Measurements from ENCODE around the gene ITPRIP.

DNA sequence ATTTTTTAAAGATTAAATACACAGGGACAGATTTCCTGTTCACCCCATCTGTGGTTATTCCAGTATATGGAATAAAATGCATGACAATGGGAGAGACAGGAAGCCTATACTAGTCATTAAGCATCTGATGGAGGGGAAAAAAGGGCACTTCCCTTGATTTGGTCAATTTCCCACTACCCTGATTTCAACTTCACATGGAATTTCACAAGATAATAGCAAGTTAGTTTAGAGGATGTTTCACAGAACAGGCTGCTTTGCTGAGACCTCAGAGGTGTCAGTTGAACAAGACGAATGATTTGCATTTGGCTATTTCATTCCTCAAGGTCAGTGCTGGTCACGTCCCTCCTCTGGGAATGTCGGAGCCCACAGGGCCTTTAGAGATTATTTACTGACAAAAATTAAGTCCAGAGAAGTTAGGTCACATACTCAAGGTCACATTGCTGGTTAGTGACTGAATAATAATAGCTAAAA lies 4.7 kb upstream of the ITPRIP start:
- TF ChIP-seq, protein P1, sequence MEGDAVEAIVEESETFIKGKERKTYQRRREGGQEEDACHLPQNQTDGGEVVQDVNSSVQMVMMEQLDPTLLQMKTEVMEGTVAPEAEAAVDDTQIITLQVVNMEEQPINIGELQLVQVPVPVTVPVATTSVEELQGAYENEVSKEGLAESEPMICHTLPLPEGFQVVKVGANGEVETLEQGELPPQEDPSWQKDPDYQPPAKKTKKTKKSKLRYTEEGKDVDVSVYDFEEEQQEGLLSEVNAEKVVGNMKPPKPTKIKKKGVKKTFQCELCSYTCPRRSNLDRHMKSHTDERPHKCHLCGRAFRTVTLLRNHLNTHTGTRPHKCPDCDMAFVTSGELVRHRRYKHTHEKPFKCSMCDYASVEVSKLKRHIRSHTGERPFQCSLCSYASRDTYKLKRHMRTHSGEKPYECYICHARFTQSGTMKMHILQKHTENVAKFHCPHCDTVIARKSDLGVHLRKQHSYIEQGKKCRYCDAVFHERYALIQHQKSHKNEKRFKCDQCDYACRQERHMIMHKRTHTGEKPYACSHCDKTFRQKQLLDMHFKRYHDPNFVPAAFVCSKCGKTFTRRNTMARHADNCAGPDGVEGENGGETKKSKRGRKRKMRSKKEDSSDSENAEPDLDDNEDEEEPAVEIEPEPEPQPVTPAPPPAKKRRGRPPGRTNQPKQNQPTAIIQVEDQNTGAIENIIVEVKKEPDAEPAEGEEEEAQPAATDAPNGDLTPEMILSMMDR (optimal IDR thresholded peaks at IDR 0.05 in 1 of 3, IDR thresholded peaks at IDR 0.05 in 1 of 3, conservative IDR thresholded peaks at IDR 0.05 in 1 of 3; ENCODE audit: extremely low read depth in 1 of 3, insufficient read depth in 2 of 3, low read length in 3 of 3): no peak
- no peak for TF ChIP-seq EZH2 (IDR thresholded peaks at IDR 0.05; ENCODE audit: low read length)
